ENCODE data around the gene SPINK1. TPM values are rescaled to one million over a fixed set of nuclear protein-coding genes. Genes with fewer than 3 reads are reported as not detected.

Gene SPINK1
- total and polyA plus RNA-seq, 2 experiments from 2014 or later = 0.82 TPM; not detected in 1

- no peak overlapping the region for H3K27ac ChIP-seq (ENCODE audit: low read depth)
- no peaks in the 10 kb centered on the region for H3F3A ChIP-seq (replicated peaks; ENCODE audit: low read depth)
- peaks cover 2% of the 10 kb centered on the region; the same call in 1 of the 2 replicates for H3K4me1 ChIP-seq (ENCODE audit: insufficient read depth)
- H2AFZ ChIP-seq = no peak overlapping the region
- DNase-seq (ENCODE audit: low spot score) = no peak
- H4K20me1 ChIP-seq (replicated peaks; ENCODE audit: insufficient read depth) = no peaks in the 10 kb centered on the region
- Mint-ChIP-seq H3K4me3 (no peak overlapping the region), H3K4me1 (peaks cover 4% of the 10 kb centered on the region; the same call in 1 of the 3 replicates), H3K9me3 (no peaks in the 10 kb centered on the region), H3K27me3 (ENCODE audit: insufficient read depth, low read depth, poor library complexity) (no peaks in the 10 kb centered on the region), H3K27ac (no peak overlapping the region), H3K36me3 (ENCODE audit: low read depth) (no peaks in the 10 kb centered on the region)
- H3K4me2 ChIP-seq = no peak overlapping the region
- no peaks in the 10 kb centered on the region for H3K9me2 ChIP-seq (ENCODE audit: insufficient read depth)
- H3K4me3 ChIP-seq = no peak overlapping the region
- no peak for ATAC-seq
- H3K79me2 ChIP-seq (replicated peaks; ENCODE audit: insufficient read depth) = no peaks in the 10 kb centered on the region
- TF ChIP-seq NANOG (IDR thresholded peaks at IDR 0.05; ENCODE audit: borderline replicate concordance) = no peak
- TF ChIP-seq CTCF (conservative IDR thresholded peaks at IDR 0.05; ENCODE audit: low read depth in 2 of 2) = no peak
- H3K27me3 ChIP-seq (ENCODE audit: insufficient read depth) = no peaks in the 10 kb centered on the region
- H3K36me3 ChIP-seq (ENCODE audit: insufficient read depth) = no peaks in the 10 kb centered on the region
Measured at GRCh38 chr5:147788023-147788422, 43.4 kb downstream of the SPINK1 start.

DNA sequence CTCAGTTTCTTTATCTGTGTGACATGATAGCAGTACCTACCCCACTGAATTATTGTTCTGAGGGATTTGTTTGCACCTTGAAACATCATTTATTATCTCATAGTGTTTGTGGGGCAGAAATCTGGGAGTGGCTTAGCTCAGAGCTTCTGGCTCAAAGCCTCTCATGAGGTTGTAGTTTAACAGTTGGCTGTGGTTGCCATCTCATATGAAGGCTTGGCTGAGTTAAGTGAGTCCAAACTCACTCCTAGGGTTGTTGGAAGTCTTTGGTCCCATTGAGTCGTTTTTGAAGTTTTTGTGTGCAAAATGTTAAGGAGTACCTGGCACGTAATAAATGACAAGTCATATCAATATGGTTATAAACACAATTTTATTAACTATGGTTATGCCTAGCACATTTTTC, 45.3 kb downstream of the SPINK1 start:
- H3K36me3 Mint-ChIP-seq (ENCODE audit: low read depth) = no peaks in the 10 kb centered on the region
- Histone ChIP-seq H3F3A (replicated peaks; ENCODE audit: low read depth) (no peaks in the 10 kb centered on the region; the same call in 1 of the 2 replicates), H4K20me1 (replicated peaks; ENCODE audit: insufficient read depth) (no peaks in the 10 kb centered on the region), H3K79me2 (replicated peaks; ENCODE audit: insufficient read depth) (peaks cover 12% of the 10 kb centered on the region), H3K4me2 (no peak overlapping the region), H3K4me1 (ENCODE audit: insufficient read depth) (peaks cover 8% of the 10 kb centered on the region; the same call in 1 of the 2 replicates), H3K27ac (ENCODE audit: low read depth) (no peak overlapping the region), H3K36me3 (ENCODE audit: insufficient read depth) (no peaks in the 10 kb centered on the region), H3K4me3 (no peak overlapping the region), H2AFZ (no peak overlapping the region), H3K9me2 (ENCODE audit: insufficient read depth) (no peaks in the 10 kb centered on the region), H3K27me3 (ENCODE audit: insufficient read depth) (no peaks in the 10 kb centered on the region)
- no peaks in the 10 kb centered on the region for H3K9me3 Mint-ChIP-seq
- peaks cover 2% of the 10 kb centered on the region for H3K27me3 Mint-ChIP-seq (ENCODE audit: insufficient read depth, low read depth, poor library complexity)
- no peak for ATAC-seq
- peaks cover 12% of the 10 kb centered on the region; the same call in 2 of the 3 replicates for H3K4me1 Mint-ChIP-seq
- DNase-seq (ENCODE audit: low spot score) = no peak
- H3K4me3 Mint-ChIP-seq = no peak overlapping the region
- TF ChIP-seq, protein P1, sequence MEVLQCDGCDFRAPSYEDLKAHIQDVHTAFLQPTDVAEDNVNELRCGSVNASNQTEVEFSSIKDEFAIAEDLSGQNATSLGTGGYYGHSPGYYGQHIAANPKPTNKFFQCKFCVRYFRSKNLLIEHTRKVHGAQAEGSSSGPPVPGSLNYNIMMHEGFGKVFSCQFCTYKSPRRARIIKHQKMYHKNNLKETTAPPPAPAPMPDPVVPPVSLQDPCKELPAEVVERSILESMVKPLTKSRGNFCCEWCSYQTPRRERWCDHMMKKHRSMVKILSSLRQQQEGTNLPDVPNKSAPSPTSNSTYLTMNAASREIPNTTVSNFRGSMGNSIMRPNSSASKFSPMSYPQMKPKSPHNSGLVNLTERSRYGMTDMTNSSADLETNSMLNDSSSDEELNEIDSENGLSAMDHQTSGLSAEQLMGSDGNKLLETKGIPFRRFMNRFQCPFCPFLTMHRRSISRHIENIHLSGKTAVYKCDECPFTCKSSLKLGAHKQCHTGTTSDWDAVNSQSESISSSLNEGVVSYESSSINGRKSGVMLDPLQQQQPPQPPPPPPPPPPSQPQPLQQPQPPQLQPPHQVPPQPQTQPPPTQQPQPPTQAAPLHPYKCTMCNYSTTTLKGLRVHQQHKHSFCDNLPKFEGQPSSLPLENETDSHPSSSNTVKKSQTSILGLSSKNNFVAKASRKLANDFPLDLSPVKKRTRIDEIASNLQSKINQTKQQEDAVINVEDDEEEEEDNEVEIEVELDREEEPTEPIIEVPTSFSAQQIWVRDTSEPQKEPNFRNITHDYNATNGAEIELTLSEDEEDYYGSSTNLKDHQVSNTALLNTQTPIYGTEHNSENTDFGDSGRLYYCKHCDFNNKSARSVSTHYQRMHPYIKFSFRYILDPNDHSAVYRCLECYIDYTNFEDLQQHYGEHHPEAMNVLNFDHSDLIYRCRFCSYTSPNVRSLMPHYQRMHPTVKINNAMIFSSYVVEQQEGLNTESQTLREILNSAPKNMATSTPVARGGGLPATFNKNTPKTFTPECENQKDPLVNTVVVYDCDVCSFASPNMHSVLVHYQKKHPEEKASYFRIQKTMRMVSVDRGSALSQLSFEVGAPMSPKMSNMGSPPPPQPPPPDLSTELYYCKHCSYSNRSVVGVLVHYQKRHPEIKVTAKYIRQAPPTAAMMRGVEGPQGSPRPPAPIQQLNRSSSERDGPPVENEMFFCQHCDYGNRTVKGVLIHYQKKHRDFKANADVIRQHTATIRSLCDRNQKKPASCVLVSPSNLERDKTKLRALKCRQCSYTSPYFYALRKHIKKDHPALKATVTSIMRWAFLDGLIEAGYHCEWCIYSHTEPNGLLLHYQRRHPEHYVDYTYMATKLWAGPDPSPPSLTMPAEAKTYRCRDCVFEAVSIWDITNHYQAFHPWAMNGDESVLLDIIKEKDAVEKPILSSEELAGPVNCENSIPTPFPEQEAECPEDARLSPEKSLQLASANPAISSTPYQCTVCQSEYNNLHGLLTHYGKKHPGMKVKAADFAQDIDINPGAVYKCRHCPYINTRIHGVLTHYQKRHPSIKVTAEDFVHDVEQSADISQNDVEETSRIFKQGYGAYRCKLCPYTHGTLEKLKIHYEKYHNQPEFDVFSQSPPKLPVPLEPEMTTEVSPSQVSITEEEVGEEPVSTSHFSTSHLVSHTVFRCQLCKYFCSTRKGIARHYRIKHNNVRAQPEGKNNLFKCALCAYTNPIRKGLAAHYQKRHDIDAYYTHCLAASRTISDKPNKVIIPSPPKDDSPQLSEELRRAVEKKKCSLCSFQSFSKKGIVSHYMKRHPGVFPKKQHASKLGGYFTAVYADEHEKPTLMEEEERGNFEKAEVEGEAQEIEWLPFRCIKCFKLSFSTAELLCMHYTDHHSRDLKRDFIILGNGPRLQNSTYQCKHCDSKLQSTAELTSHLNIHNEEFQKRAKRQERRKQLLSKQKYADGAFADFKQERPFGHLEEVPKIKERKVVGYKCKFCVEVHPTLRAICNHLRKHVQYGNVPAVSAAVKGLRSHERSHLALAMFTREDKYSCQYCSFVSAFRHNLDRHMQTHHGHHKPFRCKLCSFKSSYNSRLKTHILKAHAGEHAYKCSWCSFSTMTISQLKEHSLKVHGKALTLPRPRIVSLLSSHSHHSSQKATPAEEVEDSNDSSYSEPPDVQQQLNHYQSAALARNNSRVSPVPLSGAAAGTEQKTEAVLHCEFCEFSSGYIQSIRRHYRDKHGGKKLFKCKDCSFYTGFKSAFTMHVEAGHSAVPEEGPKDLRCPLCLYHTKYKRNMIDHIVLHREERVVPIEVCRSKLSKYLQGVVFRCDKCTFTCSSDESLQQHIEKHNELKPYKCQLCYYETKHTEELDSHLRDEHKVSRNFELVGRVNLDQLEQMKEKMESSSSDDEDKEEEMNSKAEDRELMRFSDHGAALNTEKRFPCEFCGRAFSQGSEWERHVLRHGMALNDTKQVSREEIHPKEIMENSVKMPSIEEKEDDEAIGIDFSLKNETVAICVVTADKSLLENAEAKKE (CRISPR knock-in tag; IDR thresholded peaks at IDR 0.05) = no peak
- TF ChIP-seq CTCF (conservative IDR thresholded peaks at IDR 0.05; ENCODE audit: low read depth in 2 of 2) = no peak
- no peak overlapping the region for H3K27ac Mint-ChIP-seq

Measured in GM23338 (cell line).